Measurements from ENCODE around the gene SFXN3.

- TF ChIP-seq CTCF (IDR thresholded peaks at IDR 0.05) (no peak), POLR2A (IDR thresholded peaks at IDR 0.05) (no peak)
These were observed 32.6 kb upstream of the SFXN3 start for GRCh38 chr10:100998183-100998990.

Measured in heart left ventricle (tissue), 13 donors.